WERI-Rb-1 (cell line): ENCODE data around the gene SLC18B1.
A peak's percentile ranks its signal among the peaks of the same experiment; 100 is the strongest.

ENCODE experiments used
- DNase-seq: peaks from one replicate; pipeline ENCODE4 v3.0.0-alpha.2; 2020
- H3K27ac ChIP-seq: fragments of 250-450 bp; sonication (Bioruptor Pico); 2 replicates; pipeline ENCODE4 v1.5.1; 2020; ENCODE audit warnings: mild to moderate bottlenecking, moderate library complexity
- H3K27me3 ChIP-seq: fragments of 250-450 bp; sonication (Bioruptor Pico); 2 replicates; pipeline ENCODE4 v1.5.1; 2021; ENCODE audit warnings: mild to moderate bottlenecking, low read depth, moderate library complexity; ENCODE audit not compliant: insufficient read depth, severe bottlenecking
- H3K36me3 ChIP-seq: fragments of 250-450 bp; sonication (Bioruptor Pico); 2 replicates; pipeline ENCODE4 v1.5.1; 2020; ENCODE audit warnings: mild to moderate bottlenecking, moderate library complexity
- H3K4me3 ChIP-seq: 2 replicates; pipeline ENCODE4 v1.5.1; 2011; ENCODE audit warnings: low read depth, mild to moderate bottlenecking, control low read depth, low read length
- H3K9me3 ChIP-seq: fragments of 250-450 bp; sonication (Bioruptor Pico); 2 replicates; pipeline ENCODE4 v1.5.1; 2021; ENCODE audit warnings: mild to moderate bottlenecking, moderate library complexity; ENCODE audit not compliant: severe bottlenecking
- CTCF ChIP-seq: IDR thresholded peaks from 2 replicates; pipeline ENCODE4 v1.5.1; 2011; ENCODE audit warnings: low read depth, mild to moderate bottlenecking, control low read depth, inconsistent platforms, low read length

Gene SLC18B1

GRCh38 chr6:132797951-132798868 is at the start of gene SLC18B1:
Gene SLC18B1 (minus strand): TSS chr6:132798637. CDS start chr6:132798456, 181 bp downstream.
- peaks cover 26% of the 10 kb centered on the region for H3K27me3 ChIP-seq
- no peak within 1 kb of the TSS for H3K27ac ChIP-seq
- peak within 1 kb of the TSS; percentile 62 for H3K4me3 ChIP-seq
- no peaks in the 10 kb centered on the region for H3K36me3 ChIP-seq
- no peaks in the 10 kb centered on the region for H3K9me3 ChIP-seq
- DNase-seq: peak; percentile 33
- no peak for TF ChIP-seq CTCF

DNA sequence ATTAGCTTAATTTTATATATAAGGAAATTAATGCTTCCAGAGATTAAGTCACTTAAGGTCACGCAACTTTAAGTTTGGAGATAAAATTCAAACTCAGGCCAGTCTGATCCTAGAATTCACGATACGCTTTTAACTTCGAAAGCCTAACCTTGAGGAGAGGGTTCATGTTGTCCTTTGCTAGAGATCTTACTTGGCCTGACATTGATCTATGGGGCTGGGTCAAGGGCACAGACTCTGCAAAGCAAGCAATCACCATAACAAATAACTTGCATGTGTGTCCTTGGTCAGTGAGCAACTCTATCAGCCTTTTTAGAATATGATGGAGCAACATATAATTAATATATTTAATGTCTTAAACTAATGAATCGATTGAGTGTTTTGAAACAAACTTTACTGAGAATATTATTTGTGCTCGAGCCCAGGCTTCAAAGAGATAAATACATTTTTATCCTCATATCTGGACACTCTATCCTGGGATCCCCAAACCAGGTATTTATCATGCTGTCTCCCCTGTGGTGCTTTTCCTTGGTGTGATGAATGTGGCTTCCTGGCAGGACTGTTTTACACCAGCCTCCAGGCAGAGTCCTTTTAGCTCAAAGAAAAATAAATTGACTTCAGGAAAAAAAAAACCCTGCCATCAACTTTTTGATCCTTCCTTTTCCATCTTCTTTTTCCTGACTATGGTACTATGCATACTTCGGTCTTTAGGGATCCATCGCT is 45.0 kb upstream of the SLC18B1 start:
- Histone ChIP-seq H3K4me3 (no peak overlapping the region), H3K27ac (no peak overlapping the region), H3K36me3 (no peaks in the 10 kb centered on the region), H3K27me3 (peaks cover 6% of the 10 kb centered on the region), H3K9me3 (no peaks in the 10 kb centered on the region)
- no peak for TF ChIP-seq CTCF
- DNase-seq: no peak

DNA sequence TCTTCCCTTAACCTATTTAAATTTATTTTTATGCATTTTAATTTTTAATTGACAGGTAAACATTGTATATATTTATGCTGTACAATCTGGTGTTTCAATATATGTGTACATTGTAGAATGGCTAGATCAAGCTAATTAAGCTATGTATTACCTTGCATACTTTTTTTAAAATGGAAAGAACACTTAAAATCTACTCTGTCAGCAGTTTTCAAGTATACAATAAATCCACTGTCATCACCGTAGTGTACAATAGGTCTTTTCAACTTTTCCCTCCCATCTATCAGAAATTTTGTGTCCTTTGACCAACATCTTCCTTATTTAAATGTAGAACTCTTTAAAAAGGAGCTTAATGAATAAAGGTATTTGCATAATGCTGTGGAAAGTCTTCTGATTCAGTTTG is 43.5 kb upstream of the SLC18B1 start:
- no peak for DNase-seq
- Histone ChIP-seq H3K4me3 (no peak overlapping the region), H3K27me3 (peaks cover 11% of the 10 kb centered on the region), H3K27ac (no peak overlapping the region), H3K36me3 (no peaks in the 10 kb centered on the region), H3K9me3 (no peaks in the 10 kb centered on the region)
- no peak for TF ChIP-seq CTCF

DNA sequence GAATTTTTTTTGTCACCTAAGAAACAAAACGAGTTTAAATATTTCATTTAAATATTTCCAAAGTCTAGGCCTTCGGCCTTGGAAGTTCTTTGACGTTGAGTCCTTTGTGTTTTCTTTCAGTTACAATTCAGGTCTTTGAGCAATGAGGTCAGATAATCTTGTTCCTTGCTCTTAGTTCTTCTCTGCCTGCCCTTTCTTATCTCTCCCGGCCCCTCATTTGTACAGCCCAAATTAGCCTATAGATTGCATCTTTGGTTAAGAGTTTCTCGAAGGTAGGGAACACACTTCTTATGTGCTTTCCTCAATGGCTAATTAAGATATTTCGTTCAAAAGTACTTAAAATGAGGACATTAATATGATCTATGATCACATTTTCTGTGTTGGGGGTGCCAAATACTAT is 34.5 kb upstream of the SLC18B1 start:
- Histone ChIP-seq H3K36me3 (no peaks in the 10 kb centered on the region), H3K27ac (no peak overlapping the region)
- no peak for TF ChIP-seq CTCF

GRCh38 chr6:132830334-132830751 is 31.9 kb upstream of the SLC18B1 start:
- TF ChIP-seq CTCF: no peak
- no peak overlapping the region for H3K4me3 ChIP-seq
- DNase-seq: no peak
- H3K27ac ChIP-seq: no peak overlapping the region
- peaks cover 3% of the 10 kb centered on the region for H3K27me3 ChIP-seq
- no peaks in the 10 kb centered on the region for H3K36me3 ChIP-seq
- no peaks in the 10 kb centered on the region for H3K9me3 ChIP-seq

More for the DNA sequence above, 34.5 kb upstream of the SLC18B1 start:
- no peaks in the 10 kb centered on the region for H3K9me3 ChIP-seq
- DNase-seq: no peak
- peaks cover 11% of the 10 kb centered on the region for H3K27me3 ChIP-seq
- H3K4me3 ChIP-seq: no peak overlapping the region
